H1 (cell line): Measurements from ENCODE around the gene FAM162B. TPM values are rescaled to one million over a fixed set of nuclear protein-coding genes. Genes with fewer than 3 reads are reported as not detected.
A peak's percentile ranks its signal among the peaks of the same experiment; 100 is the strongest.

Experiments used
- ASH2L ChIP-seq: fragments of 200-600, 300-600 bp; sonication (generic); IDR thresholded peaks from one replicate; pipeline ENCODE4 v1.7.1; 2017; ENCODE audit warnings: low read length
- CBX5 ChIP-seq: fragments of 300-800, 300-1000 bp; sonication (generic); IDR thresholded peaks from 2 replicates; pipeline ENCODE4 v1.7.1; 2016; ENCODE audit warnings: antibody characterized with exemption, low read length, low read depth
- CHD1 ChIP-seq: IDR thresholded peaks from 2 replicates; pipeline ENCODE4 v1.6.1; 2012; ENCODE audit warnings: low read depth, low read length, improper control_type of control experiment
- EGR1 ChIP-seq: IDR thresholded peaks from 2 replicates; pipeline ENCODE4 v1.6.1; 2011; ENCODE audit warnings: low read depth, low read length, borderline replicate concordance
- EP300 ChIP-seq, 2 experiments: IDR thresholded peaks; 1 replicate in 1 of 2; 2 replicates in 1 of 2; pipeline ENCODE4 v1.6.1; 2011 to 2012; ENCODE audit warnings: low read depth in 2 of 2, low read length in 2 of 2, mild to moderate bottlenecking in 2 of 2, borderline replicate concordance in 1 of 2, inconsistent platforms in 1 of 2, moderate library complexity in 1 of 2
- EZH2 ChIP-seq: fragments of 200-600 bp; sonication (generic); IDR thresholded peaks from 2 replicates; pipeline ENCODE4 v1.7.1; 2012; ENCODE audit warnings: low read depth, mild to moderate bottlenecking, moderate library complexity, low read length, inconsistent platforms; ENCODE audit not compliant: severe bottlenecking
- KDM4A ChIP-seq: IDR thresholded peaks from one replicate; pipeline ENCODE4 v1.7.1; 2012; ENCODE audit warnings: low read depth, mild to moderate bottlenecking, moderate library complexity, low read length, inconsistent platforms; ENCODE audit not compliant: severe bottlenecking
- MAX ChIP-seq: IDR thresholded peaks from 2 replicates; pipeline ENCODE4 v1.6.1; 2012; ENCODE audit warnings: inconsistent platforms
- RAD21 ChIP-seq, 2 experiments: IDR thresholded peaks in 1 of 2; conservative IDR thresholded peaks in 1 of 2; 2 replicates each; pipeline ENCODE4 v1.6.1; 2011; ENCODE audit warnings: low read depth in 2 of 2, low read length in 2 of 2, improper control_type of control experiment in 1 of 2, inconsistent platforms in 1 of 2, mild to moderate bottlenecking in 1 of 2, moderate library complexity in 1 of 2
- RBBP5 ChIP-seq: IDR thresholded peaks from 2 replicates; pipeline ENCODE4 v1.7.1; 2012; ENCODE audit warnings: low read depth, mild to moderate bottlenecking, inconsistent platforms, low read length, moderate library complexity, borderline replicate concordance
- RNF2 ChIP-seq: fragments of 200-900, 300-1000 bp; sonication (generic); IDR thresholded peaks from 2 replicates; pipeline ENCODE4 v1.7.1; 2016; ENCODE audit warnings: borderline replicate concordance, low read depth, mild to moderate bottlenecking, antibody characterized with exemption, low read length; ENCODE audit not compliant: poor library complexity, severe bottlenecking; ENCODE audit errors: missing control alignments
- RXRA ChIP-seq: IDR thresholded peaks from 2 replicates; pipeline ENCODE4 v1.6.1; 2011; ENCODE audit warnings: low read depth, mild to moderate bottlenecking, low read length, moderate library complexity; ENCODE audit not compliant: insufficient read depth
- SIRT6 ChIP-seq: IDR thresholded peaks from one replicate; pipeline ENCODE4 v1.7.1; 2012; ENCODE audit warnings: low read length, inconsistent platforms
- SP1 ChIP-seq: IDR thresholded peaks from 2 replicates; pipeline ENCODE4 v1.6.1; 2011; ENCODE audit warnings: low read depth, low read length
- SP4 ChIP-seq: IDR thresholded peaks from 2 replicates; pipeline ENCODE4 v1.6.1; 2012; ENCODE audit warnings: low read length, inconsistent platforms
- SUZ12 ChIP-seq: fragments of 200-600 bp; sonication (generic); IDR thresholded peaks from 2 replicates; pipeline ENCODE4 v1.6.1; 2012; ENCODE audit warnings: mild to moderate bottlenecking, inconsistent platforms, low read length, moderate library complexity, mixed read lengths
- TCF12 ChIP-seq: IDR thresholded peaks from 2 replicates; pipeline ENCODE4 v1.6.1; 2011; ENCODE audit warnings: low read depth, mild to moderate bottlenecking, low read length
- polyA plus RNA-seq, 7 experiments: library from polyadenylated mRNA; depleted of rRNA in 3 of 7; stranded (reverse) in 5 of 7; unstranded in 2 of 7; fragments of >200 nt in 5 of 7; fragments of 200-250 nt in 2 of 7; gene quantifications; 1 replicate in 5 of 7; 2 replicates in 1 of 7; 4 replicates in 1 of 7; pipeline versions ENCODE4 v1.2.1 to v1.2.3, GENCODE V29; 2011 to 2013; ENCODE audit warnings: missing spikeins in 2 of 7, mixed read lengths in 2 of 7
- total RNA-seq: library from RNA; stranded (reverse); fragmentation: NEBNext Ultra II Directional; extraction: Animal tissue kit (Norgen Biotek cat#: 25700); gene quantifications from 2 replicates; pipeline ENCODE4 v1.2.1, GENCODE V29; 2021

Gene FAM162B
- total and polyA plus RNA-seq, 2 of the 8 experiments (the other 6 are each of a cell fraction or from before 2014, with no cell fraction given) = 2.6 to 3.2 TPM

- TF ChIP-seq EGR1 (peak; percentile 47; the same call in 1 of the 2 replicates), RXRA (no peak), SIRT6 (no peak), CHD1 (no peak), ASH2L (peak; percentile 80), RNF2 (peak; percentile 16), SP1 (no peak), SUZ12 (peak; percentile 96), RAD21 (IDR thresholded peaks at IDR 0.05 in 1 of 2, conservative IDR thresholded peaks at IDR 0.05 in 1 of 2; ENCODE audit: low read depth in 2 of 2, low read length in 2 of 2) (0 out of 4 replicates have a peak, but pooled peaks of 1 of the 2 experiments have one; percentile 1), SP4 (no peak), EP300 (IDR thresholded peaks at IDR 0.05; ENCODE audit: borderline replicate concordance in 1 of 2, low read depth in 2 of 2, low read length in 2 of 2) (no peak), EZH2 (peak; percentile 91), MAX (peak; percentile 81; the same call in 1 of the 2 replicates), TCF12 (0 out of 2 replicates have a peak, but pooled peaks have one; percentile 10), KDM4A (peak; percentile 91), RBBP5 (no peak; the same call in 1 of the 2 replicates), CBX5 (no peak)
Observed at GRCh38 chr6:116764961-116765841, at the start of gene FAM162B (continued).
